Common myeloid progenitor, CD34-positive (primary cell): ENCODE results near the gene HFE.
A peak's percentile ranks its signal among the peaks of the same experiment; 100 is the strongest.
"Not testable (repeated sequence)": the region's sequence is repeated elsewhere in the genome, so short reads cannot be mapped to it uniquely, and the experiment has no call there.

ENCODE experiments used
- CTCF ChIA-PET: fragments of 350-600 bp; sonication (Branson Sonifier 250); formaldehyde crosslinking; loops from one replicate; lab custom pipeline; 2021; ENCODE audit warnings: antibody characterized with exemption; lab: Charles Lee
- POLR2A ChIA-PET: fragments of 350-600 bp; sonication (Branson Sonifier 250); formaldehyde crosslinking; loops from one replicate; lab custom pipeline; 2021; ENCODE audit warnings: antibody characterized with exemption; lab: Charles Lee
- DNase-seq, 3 donors: peaks; one replicate each; pipeline versions ENCODE4 v3.0.0 to v3.0.0-alpha.2; 2013
- H3K27ac ChIP-seq, 2 experiments: 1 replicate in 1 of 2; 2 replicates in 1 of 2; pipeline ENCODE4 v1.7.0; 2013; ENCODE audit warnings: inconsistent platforms in 2 of 2, low read length in 2 of 2, mild to moderate bottlenecking in 2 of 2, low read depth in 1 of 2, moderate library complexity in 1 of 2; ENCODE audit not compliant: severe bottlenecking in 2 of 2, insufficient read depth in 1 of 2, poor library complexity in 1 of 2
- H3K27me3 ChIP-seq, 5 experiments: replicated peaks in 2 of 5; 1 replicate in 3 of 5; 2 replicates in 2 of 5; pipeline versions ENCODE4 v1.6.1 to v1.7.0; 2013; ENCODE audit warnings: low read length in 4 of 5, mild to moderate bottlenecking in 2 of 5, moderate library complexity in 2 of 5, inconsistent platforms in 1 of 5; ENCODE audit not compliant: insufficient read depth in 5 of 5, control insufficient read depth in 4 of 5
- H3K36me3 ChIP-seq, 4 experiments: 1 replicate in 2 of 4; 2 replicates in 2 of 4; pipeline versions ENCODE4 v1.6.1 to v1.7.0; 2013; ENCODE audit warnings: low read length in 3 of 4, control low read depth in 1 of 4, mild to moderate bottlenecking in 1 of 4; ENCODE audit not compliant: control insufficient read depth in 4 of 4, insufficient read depth in 4 of 4
- H3K4me1 ChIP-seq, 4 experiments: 1 replicate in 3 of 4; 2 replicates in 1 of 4; pipeline versions ENCODE4 v1.6.1 to v1.7.1; 2013; ENCODE audit warnings: low read length in 3 of 4, mild to moderate bottlenecking in 3 of 4, control low read depth in 1 of 4, inconsistent platforms in 1 of 4, moderate library complexity in 1 of 4; ENCODE audit not compliant: control insufficient read depth in 4 of 4, insufficient read depth in 4 of 4; ENCODE audit errors: control extremely low read depth in 1 of 4
- H3K4me3 ChIP-seq, 7 experiments: 1 replicate in 4 of 7; 2 replicates in 3 of 7; pipeline versions ENCODE4 v1.5.1 to v1.7.0; 2013; ENCODE audit warnings: mild to moderate bottlenecking in 7 of 7, low read length in 6 of 7, moderate library complexity in 6 of 7, inconsistent platforms in 2 of 7, low read depth in 2 of 7, control low read depth in 1 of 7; ENCODE audit not compliant: insufficient read depth in 4 of 7, control insufficient read depth in 1 of 7; ENCODE audit errors: extremely low read depth in 1 of 7
- H3K9me3 ChIP-seq, 5 experiments: 1 replicate in 4 of 5; 2 replicates in 1 of 5; pipeline versions ENCODE4 v1.6.1 to v1.7.1; 2013; ENCODE audit warnings: low read length in 4 of 5, mild to moderate bottlenecking in 2 of 5, inconsistent platforms in 1 of 5, low read depth in 1 of 5, moderate library complexity in 1 of 5; ENCODE audit not compliant: control insufficient read depth in 4 of 5, insufficient read depth in 2 of 5; ENCODE audit errors: control extremely low read depth in 1 of 5
- WGBS: methylation state at CpG from one replicate; pipeline ENCODE4 v1.1.5; 2013; ENCODE audit not compliant: insufficient coverage; 5-methylcytosine and 5-hydroxymethylcytosine counted together

Gene HFE

GRCh38 chr6:26120115-26120514 lies 32.9 kb downstream of the HFE start:
- H3K36me3 ChIP-seq, H3K27ac ChIP-seq, POLR2A ChIA-PET, DNase-seq, H3K27me3 ChIP-seq, H3K9me3 ChIP-seq: not testable (repeated sequence)
- Histone ChIP-seq H3K4me1 (peaks cover 0 to 20% (median 8%) of the 10 kb centered on the region in 4 experiments), H3K4me3 (peak overlapping the region in 1 of 7 experiments; percentile 91)
- 98% methylated on average over 5 of the region's 8 CpGs for WGBS
- CTCF ChIA-PET: interaction anchor here (2.4 kb wide), 1 partner anchor 16 kb away, joined by 14 read pairs; a partner anchor contains a TSS

- no peak for DNase-seq
- POLR2A ChIA-PET: no interaction called here
These were observed 33.5 kb downstream of the HFE start for GRCh38 chr6:26120807-26121140.

GRCh38 chr6:26121141-26122004 lies 34.1 kb downstream of the HFE start:
- peak overlapping the region in 3 of 7 experiments; percentile 29 to 91 (median 49) for H3K4me3 ChIP-seq
- H3K27ac ChIP-seq: peak overlapping the region in 1 of 2 experiments; percentile 96
- ChIA-PET POLR2A (no interaction called here), CTCF (interaction anchor here (2.4 kb wide), 1 partner anchor 17 kb away, joined by 14 read pairs; a partner anchor contains a TSS)
- DNase-seq: no peak
- no peaks in the 10 kb centered on the region for H3K27me3 ChIP-seq
- peaks cover 0 to 19% (median 1%) of the 10 kb centered on the region in 4 experiments for H3K36me3 ChIP-seq
- WGBS: 93% methylated on average over 8 of the region's 18 CpGs
- no peaks in the 10 kb centered on the region for H3K9me3 ChIP-seq
- peaks cover 3 to 22% (median 11%) of the 10 kb centered on the region in 4 experiments for H3K4me1 ChIP-seq

More at GRCh38 chr6:26120807-26121140, 33.5 kb downstream of the HFE start:
- no peaks in the 10 kb centered on the region for H3K27me3 ChIP-seq
- H3K36me3 ChIP-seq: peaks cover 0 to 13% (median 0%) of the 10 kb centered on the region in 4 experiments
- peak overlapping the region in 1 of 2 experiments; percentile 96 for H3K27ac ChIP-seq
- H3K4me3 ChIP-seq: peak overlapping the region in 1 of 7 experiments; percentile 91
- CTCF ChIA-PET: interaction anchor here (2.4 kb wide), 1 partner anchor 17 kb away, joined by 14 read pairs; a partner anchor contains a TSS
- 100% methylated on average over 1 of the region's 3 CpGs for WGBS
- no peaks in the 10 kb centered on the region for H3K9me3 ChIP-seq
- peaks cover 0 to 20% (median 8%) of the 10 kb centered on the region in 4 experiments for H3K4me1 ChIP-seq

GRCh38 chr6:26122005-26122388 lies 34.8 kb downstream of the HFE start:
- no CpG with 5 or more reads among the region's 4 CpGs for WGBS
- Histone ChIP-seq H3K36me3 (peaks cover 0 to 24% (median 1%) of the 10 kb centered on the region in 4 experiments), H3K27ac (peak overlapping the region in 1 of 2 experiments; percentile 96), H3K27me3 (no peaks in the 10 kb centered on the region), H3K4me3 (peak overlapping the region in 5 of 7 experiments; percentile 91 to 100 (median 96)), H3K9me3 (no peaks in the 10 kb centered on the region), H3K4me1 (peaks cover 4 to 28% (median 17%) of the 10 kb centered on the region in 4 experiments)
- DNase-seq: peak in 2 of 3 donors; percentile 25 to 47
- POLR2A ChIA-PET: no interaction called here
- CTCF ChIA-PET: no interaction called here

GRCh38 chr6:26122402-26122792 lies 35.2 kb downstream of the HFE start:
- Histone ChIP-seq H3K36me3 (peaks cover 0 to 28% (median 1%) of the 10 kb centered on the region in 4 experiments), H3K4me3 (peak overlapping the region in 6 of 7 experiments; percentile 91 to 100 (median 98)), H3K4me1 (peaks cover 8 to 32% (median 20%) of the 10 kb centered on the region in 4 experiments), H3K27ac (peak overlapping the region in 1 of 2 experiments; percentile 96), H3K9me3 (no peaks in the 10 kb centered on the region), H3K27me3 (no peaks in the 10 kb centered on the region)
- WGBS: 74% methylated on average over 4 of the region's 6 CpGs
- DNase-seq: no peak
- POLR2A ChIA-PET: interaction anchor here (0.7 to 6.4 kb wide), 7 partner anchors 11 to 1745 kb away, joined by 3 to 119 read pairs (median 13); a partner anchor contains a TSS
- CTCF ChIA-PET: interaction anchor here (1.3 to 3.9 kb wide), 6 partner anchors 9 to 76 kb away, joined by 3 to 27 read pairs (median 7); a partner anchor contains a TSS

- ChIA-PET POLR2A (interaction anchor here (0.7 to 6.4 kb wide), 27 partner anchors 8 to 1770 kb away, joined by 3 to 119 read pairs (median 5); a partner anchor contains a TSS), CTCF (interaction anchor here (0.9 to 3.9 kb wide), 14 partner anchors 10 to 1770 kb away, joined by 3 to 27 read pairs (median 6); a partner anchor contains a TSS)
- Histone ChIP-seq H3K27me3 (no peaks in the 10 kb centered on the region), H3K27ac (peak overlapping the region; percentile 84 to 96), H3K9me3 (no peaks in the 10 kb centered on the region), H3K4me1 (peaks cover 11 to 38% (median 26%) of the 10 kb centered on the region in 4 experiments), H3K36me3 (peaks cover 0 to 32% (median 1%) of the 10 kb centered on the region in 4 experiments), H3K4me3 (peak overlapping the region; percentile 56 to 100 (median 96))
- WGBS: 1% methylated on average over 32 of the region's 38 CpGs
- peak; percentile 97 to 99 (median 98) for DNase-seq
These were observed 35.8 kb downstream of the HFE start for GRCh38 chr6:26122793-26123674.
